GM18511 (cell line): ENCODE measurements around the gene PTCD3.

ENCODE experiments used
- ATAC-seq: cut with Tn5 transposase; IDR thresholded peaks from one replicate; pipeline ENCODE4 v1.9.1; 2021; ENCODE audit warnings: mild to moderate bottlenecking, moderate library complexity; ENCODE audit not compliant: unreplicated experiment

PTCD3 gene

GRCh38 chr2:86079981-86080911 lies 25.8 kb upstream of the PTCD3 start:
- ATAC-seq, result peak; percentile 91

- ATAC-seq, result no peak
Observed at GRCh38 chr2:86081724-86082123, 24.3 kb upstream of the PTCD3 start.

GRCh38 chr2:86082756-86083155 lies 23.3 kb upstream of the PTCD3 start:
- ATAC-seq, result no peak

GRCh38 chr2:86087936-86088850 lies 17.8 kb upstream of the PTCD3 start:
- no peak for ATAC-seq

- no peak for ATAC-seq
Observed at GRCh38 chr2:86094229-86094628, 11.8 kb upstream of the PTCD3 start.

- no peak for ATAC-seq
Observed at GRCh38 chr2:86097114-86097896, 8.7 kb upstream of the PTCD3 start.

- ATAC-seq, result no peak
Observed at GRCh38 chr2:86097913-86098312, 8.1 kb upstream of the PTCD3 start.

GRCh38 chr2:86102157-86102556 lies 3.9 kb upstream of the PTCD3 start:
- ATAC-seq, result no peak

- peak; percentile 77 for ATAC-seq
Observed at GRCh38 chr2:86105252-86105968, 625 bp upstream of the PTCD3 start, which contains the start of gene POLR1A. POLR1A (minus strand) TSS chr2:86105886; CDS start chr2:86105776, 110 bp downstream.

- ATAC-seq, result no peak
Observed at GRCh38 chr2:86107031-86107430, 996 bp downstream of the PTCD3 start.

- ATAC-seq, result no peak
Observed at GRCh38 chr2:86118130-86118529, 12.1 kb downstream of the PTCD3 start.

GRCh38 chr2:86123328-86123925 lies 17.4 kb downstream of the PTCD3 start:
- no peak for ATAC-seq

- no peak for ATAC-seq
Observed at GRCh38 chr2:86124683-86125082, 18.6 kb downstream of the PTCD3 start.

GRCh38 chr2:86134709-86135108 lies 28.7 kb downstream of the PTCD3 start:
- no peak for ATAC-seq

GRCh38 chr2:86135653-86136052 lies 29.6 kb downstream of the PTCD3 start:
- ATAC-seq, result no peak

GRCh38 chr2:86136141-86136540 lies 30.1 kb downstream of the PTCD3 start:
- no peak for ATAC-seq

- no peak for ATAC-seq
Observed at GRCh38 chr2:86138736-86139625, 32.9 kb downstream of the PTCD3 start.

GRCh38 chr2:86139981-86140380 lies 33.9 kb downstream of the PTCD3 start:
- no peak for ATAC-seq

GRCh38 chr2:86140969-86141392 lies 34.9 kb downstream of the PTCD3 start:
- no peak for ATAC-seq
